Uterus (tissue), 2 donors: ENCODE measurements around the gene FNBP1L.

ENCODE experiments used
- POLR2A ChIP-seq, 2 donors: fragments of 450-650 bp; IDR thresholded peaks; one replicate each; pipeline ENCODE4 v1.6.1; 2016; ENCODE audit warnings: antibody characterized with exemption in 2 of 2, mild to moderate bottlenecking in 1 of 2, moderate library complexity in 1 of 2
- TF ChIP-seq, protein P1 (sequence below), 4 experiments: fragments of 200-600 bp in 2 of 4; fragments of 450-650 bp in 2 of 4; sonication (generic) in 2 of 4; IDR thresholded peaks; one replicate each; pipeline ENCODE4 v1.5.1; 2016 to 2019; ENCODE audit warnings: antibody characterized with exemption in 4 of 4, mild to moderate bottlenecking in 2 of 4, moderate library complexity in 1 of 4

DNA sequence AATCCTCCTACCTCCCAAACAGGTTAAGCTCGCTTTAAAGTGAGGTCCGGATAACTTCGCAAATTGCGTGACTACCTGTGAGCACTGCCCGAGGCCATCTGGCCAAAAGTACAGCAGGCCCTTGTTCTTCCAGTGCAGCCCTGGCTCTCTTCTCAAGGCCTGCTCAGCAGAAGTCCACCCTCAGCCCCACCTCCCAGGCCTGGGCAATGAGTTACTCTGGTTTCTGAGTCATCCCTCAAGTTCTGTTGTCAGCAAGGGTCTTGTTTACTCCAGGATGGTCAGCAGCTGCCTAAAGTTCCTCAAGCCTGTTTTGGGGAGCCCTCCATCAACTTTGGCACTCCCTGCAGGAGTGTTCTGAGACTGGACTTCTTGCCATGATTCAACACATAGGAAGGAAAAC lies 132.0 kb downstream of the FNBP1L start:
- TF ChIP-seq, protein P1, sequence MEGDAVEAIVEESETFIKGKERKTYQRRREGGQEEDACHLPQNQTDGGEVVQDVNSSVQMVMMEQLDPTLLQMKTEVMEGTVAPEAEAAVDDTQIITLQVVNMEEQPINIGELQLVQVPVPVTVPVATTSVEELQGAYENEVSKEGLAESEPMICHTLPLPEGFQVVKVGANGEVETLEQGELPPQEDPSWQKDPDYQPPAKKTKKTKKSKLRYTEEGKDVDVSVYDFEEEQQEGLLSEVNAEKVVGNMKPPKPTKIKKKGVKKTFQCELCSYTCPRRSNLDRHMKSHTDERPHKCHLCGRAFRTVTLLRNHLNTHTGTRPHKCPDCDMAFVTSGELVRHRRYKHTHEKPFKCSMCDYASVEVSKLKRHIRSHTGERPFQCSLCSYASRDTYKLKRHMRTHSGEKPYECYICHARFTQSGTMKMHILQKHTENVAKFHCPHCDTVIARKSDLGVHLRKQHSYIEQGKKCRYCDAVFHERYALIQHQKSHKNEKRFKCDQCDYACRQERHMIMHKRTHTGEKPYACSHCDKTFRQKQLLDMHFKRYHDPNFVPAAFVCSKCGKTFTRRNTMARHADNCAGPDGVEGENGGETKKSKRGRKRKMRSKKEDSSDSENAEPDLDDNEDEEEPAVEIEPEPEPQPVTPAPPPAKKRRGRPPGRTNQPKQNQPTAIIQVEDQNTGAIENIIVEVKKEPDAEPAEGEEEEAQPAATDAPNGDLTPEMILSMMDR (IDR thresholded peaks at IDR 0.05), result no peak
- TF ChIP-seq POLR2A (IDR thresholded peaks at IDR 0.05), result no peak
